ENCODE results near the gene FNBP1. TPM values are rescaled to one million over a fixed set of nuclear protein-coding genes. Genes with fewer than 3 reads are reported as not detected.
A peak's percentile ranks its signal among the peaks of the same experiment; 100 is the strongest.

Gene FNBP1
- total and polyA plus RNA-seq, 10 of the 15 experiments (the other 5 are each of a cell fraction or from before 2014, with no cell fraction given) = 64.5 to 353 (median 179) TPM

- Histone ChIP-seq H3K4me1 (ENCODE audit: control insufficient read depth, insufficient read depth, low read length) (no peaks in the 10 kb centered on the region), H2AFZ (ENCODE audit: control insufficient read depth, low read depth, low read length) (no peak overlapping the region), H3K9me3 (replicated peaks; ENCODE audit: control insufficient read depth, insufficient read depth, low read length) (no peaks in the 10 kb centered on the region), H3K36me3 (ENCODE audit: control insufficient read depth in 2 of 2, insufficient read depth in 2 of 2, low read length in 1 of 2) (peaks cover 18 to 65% of the 10 kb centered on the region in 2 experiments), H3K4me3 (no peak overlapping the region), H4K20me1 (ENCODE audit: control insufficient read depth, insufficient read depth) (no peaks in the 10 kb centered on the region), H3K4me2 (ENCODE audit: control insufficient read depth, insufficient read depth) (no peak overlapping the region), H3K9ac (ENCODE audit: control insufficient read depth, insufficient read depth, low read length) (no peak overlapping the region), H3K27ac (ENCODE audit: control insufficient read depth, insufficient read depth) (no peak overlapping the region), H3K27me3 (replicated peaks in 1 of 2; ENCODE audit: control insufficient read depth in 2 of 2, insufficient read depth in 2 of 2, low read length in 1 of 2) (no peaks in the 10 kb centered on the region), H3K79me2 (ENCODE audit: control insufficient read depth, insufficient read depth, low read length) (peaks cover 15% of the 10 kb centered on the region)
- ATAC-seq (no peak), DNase-seq (ENCODE audit: low read depth, low spot score) (no peak), FAIRE-seq (no peak)
- RAD21 ChIA-PET (ENCODE audit: unreplicated experiment) = no interaction called here
- SMC1A ChIA-PET (ENCODE audit: uncharacterized antibody, unreplicated experiment) = interaction anchor here (0.6 to 1.5 kb wide), 4 partner anchors 9 to 289 kb away, joined by 3 to 5 read pairs (median 4); no protein-coding TSS in a partner anchor
- 84% methylated on average over 4 of the region's 4 CpGs for WGBS (ENCODE audit: insufficient coverage, insufficient replicate concordance, low lambda C conversion rate, missing lambda C conversion rate)
- POLR2A ChIA-PET = no interaction called here
- TF ChIP-seq POLR2AphosphoS2 (IDR thresholded peaks at IDR 0.05; ENCODE audit: low read depth, low read length) (peak; percentile 50; the same call in 1 of the 2 replicates), DPF2 (IDR thresholded peaks at IDR 0.05) (no peak)
- in situ Hi-C loops (cut with MboI) = no loop called here
- CTCF ChIA-PET = no interaction called here
- BruUV-seq (replicated peaks) = TSS peak; percentile 11
- intact Hi-C loops (cut with micrococcal nuclease; ENCODE audit: unreplicated experiment) = no loop called here
These were observed 121.1 kb downstream of the FNBP1 start for GRCh38 chr9:129921905-129922304.

GRCh38 chr9:129919841-129920240 lies 123.1 kb downstream of the FNBP1 start:
- ChIA-PET SMC1A (ENCODE audit: uncharacterized antibody, unreplicated experiment) (interaction anchor here (0.7 to 1.7 kb wide), 10 partner anchors 13 to 103 kb away, joined by 3 to 6 read pairs (median 3); no protein-coding TSS in a partner anchor), RAD21 (ENCODE audit: unreplicated experiment) (interaction anchor here (0.5 to 1.0 kb wide), 2 partner anchors 8 to 34 kb away, joined by 3 to 4 read pairs; no protein-coding TSS in a partner anchor), CTCF (no interaction called here), POLR2A (interaction anchor here (0.5 to 0.6 kb wide), 2 partner anchors 57 to 87 kb away, joined by 3 read pairs; no protein-coding TSS in a partner anchor)
- Histone ChIP-seq H3K4me1 (ENCODE audit: control insufficient read depth, insufficient read depth, low read length) (no peaks in the 10 kb centered on the region), H3K27ac (ENCODE audit: control insufficient read depth, insufficient read depth) (no peak overlapping the region), H3K4me2 (ENCODE audit: control insufficient read depth, insufficient read depth) (no peak overlapping the region), H3K4me3 (no peak overlapping the region), H2AFZ (ENCODE audit: control insufficient read depth, low read depth, low read length) (no peak overlapping the region), H3K9me3 (replicated peaks; ENCODE audit: control insufficient read depth, insufficient read depth, low read length) (no peaks in the 10 kb centered on the region), H3K79me2 (ENCODE audit: control insufficient read depth, insufficient read depth, low read length) (peaks cover 14% of the 10 kb centered on the region), H3K36me3 (ENCODE audit: control insufficient read depth in 2 of 2, insufficient read depth in 2 of 2, low read length in 1 of 2) (peaks cover 17 to 58% of the 10 kb centered on the region in 2 experiments), H4K20me1 (ENCODE audit: control insufficient read depth, insufficient read depth) (no peaks in the 10 kb centered on the region; the same call in 1 of the 2 replicates), H3K27me3 (replicated peaks in 1 of 2; ENCODE audit: control insufficient read depth in 2 of 2, insufficient read depth in 2 of 2, low read length in 1 of 2) (no peaks in the 10 kb centered on the region), H3K9ac (ENCODE audit: control insufficient read depth, insufficient read depth, low read length) (no peak overlapping the region)
- 71% methylated on average over 3 of the region's 3 CpGs for WGBS (ENCODE audit: insufficient coverage, insufficient replicate concordance, low lambda C conversion rate, missing lambda C conversion rate)
- in situ Hi-C loops (cut with MboI) = no loop called here
- FAIRE-seq (no peak), DNase-seq (ENCODE audit: low read depth, low spot score) (no peak), ATAC-seq (no peak)
- intact Hi-C loops (cut with micrococcal nuclease; ENCODE audit: unreplicated experiment) = no loop called here
- BruUV-seq (replicated peaks) = no TSS peak
- TF ChIP-seq POLR2AphosphoS5 (IDR thresholded peaks at IDR 0.05; ENCODE audit: low read length) (0 out of 2 replicates have a peak, but pooled peaks have one; percentile 13), IKZF1 (conservative IDR thresholded peaks at IDR 0.05) (no peak), MYB (IDR thresholded peaks at IDR 0.05; ENCODE audit: borderline replicate concordance, low read depth, low read length) (no peak), FOXM1 (IDR thresholded peaks at IDR 0.05; ENCODE audit: low read depth, low read length) (no peak), SPI1 (IDR thresholded peaks at IDR 0.05; ENCODE audit: borderline replicate concordance, insufficient read depth, low read depth, low read length) (0 out of 2 replicates have a peak, but pooled peaks have one; percentile 6), BCLAF1 (IDR thresholded peaks at IDR 0.05) (no peak), IRF5 (IDR thresholded peaks at IDR 0.05; ENCODE audit: borderline replicate concordance) (no peak), SREBF1 (IDR thresholded peaks at IDR 0.05; ENCODE audit: low read length) (no peak), STAT1 (conservative IDR thresholded peaks at IDR 0.05) (no peak), HSF1 (IDR thresholded peaks at IDR 0.05; ENCODE audit: low read depth, low read length) (no peak)
